ENCODE data around the gene DZANK1. TPM values are rescaled to one million over a fixed set of nuclear protein-coding genes. Genes with fewer than 3 reads are reported as not detected.

Gene DZANK1
- total RNA-seq, 1 experiment from 2014 or later = 7.3 TPM

- Histone ChIP-seq H3K79me2 (ENCODE audit: low read depth) (no peaks in the 10 kb centered on the region), H3K4me2 (no peak overlapping the region), H3K27me3 (ENCODE audit: insufficient read depth, low read depth) (no peaks in the 10 kb centered on the region), H3K4me3 (no peak overlapping the region), H3K4me1 (replicated peaks; ENCODE audit: insufficient read depth) (no peaks in the 10 kb centered on the region), H3K36me3 (ENCODE audit: low read depth) (no peaks in the 10 kb centered on the region), H3F3A (ENCODE audit: insufficient read depth, low read depth) (no peaks in the 10 kb centered on the region), H2AFZ (no peak overlapping the region), H3K27ac (no peak overlapping the region), H3K9me3 (ENCODE audit: insufficient read depth, low read depth) (no peaks in the 10 kb centered on the region), H3K9me2 (ENCODE audit: insufficient read depth) (no peaks in the 10 kb centered on the region), H4K20me1 (ENCODE audit: insufficient read depth) (no peaks in the 10 kb centered on the region)
- POLR2A ChIA-PET (ENCODE audit: unreplicated experiment) = no interaction called here
- no TSS peak for BruUV-seq (replicated peaks)
- DNase-seq = no peak
- CTCF ChIA-PET = no interaction called here
- intact Hi-C loops (cut with micrococcal nuclease; ENCODE audit: unreplicated experiment) = no loop called here
- TF ChIP-seq CTCF (conservative IDR thresholded peaks at IDR 0.05) (no peak), EZH2 (IDR thresholded peaks at IDR 0.05; ENCODE audit: low read depth) (no peak)
Measured at GRCh38 chr20:18431206-18431605, 35.6 kb downstream of the DZANK1 start.

GRCh38 chr20:18430172-18430826 is 36.5 kb downstream of the DZANK1 start:
- no peaks in the 10 kb centered on the region for H3K9me3 ChIP-seq (ENCODE audit: insufficient read depth, low read depth)
- ChIA-PET POLR2A (ENCODE audit: unreplicated experiment) (no interaction called here), CTCF (no interaction called here)
- H3K9me2 ChIP-seq (ENCODE audit: insufficient read depth) = no peaks in the 10 kb centered on the region
- no peak overlapping the region for H3K4me3 ChIP-seq
- H3K4me2 ChIP-seq = no peak overlapping the region
- H2AFZ ChIP-seq = no peak overlapping the region
- no TSS peak for BruUV-seq (replicated peaks)
- no peaks in the 10 kb centered on the region for H3K4me1 ChIP-seq (replicated peaks; ENCODE audit: insufficient read depth)
- no peaks in the 10 kb centered on the region for H4K20me1 ChIP-seq (ENCODE audit: insufficient read depth)
- no peak overlapping the region for H3K27ac ChIP-seq
- no peaks in the 10 kb centered on the region for H3F3A ChIP-seq (ENCODE audit: insufficient read depth, low read depth)
- H3K36me3 ChIP-seq (ENCODE audit: low read depth) = no peaks in the 10 kb centered on the region
- no peaks in the 10 kb centered on the region for H3K79me2 ChIP-seq (ENCODE audit: low read depth)
- TF ChIP-seq CTCF (conservative IDR thresholded peaks at IDR 0.05) = no peak
- no peak for TF ChIP-seq EZH2 (IDR thresholded peaks at IDR 0.05; ENCODE audit: low read depth)
- intact Hi-C loops (cut with micrococcal nuclease; ENCODE audit: unreplicated experiment) = no loop called here
- H3K27me3 ChIP-seq (ENCODE audit: insufficient read depth, low read depth) = no peaks in the 10 kb centered on the region
- DNase-seq = no peak

- Histone ChIP-seq H3K4me2 (no peak overlapping the region), H3F3A (ENCODE audit: insufficient read depth, low read depth) (no peaks in the 10 kb centered on the region), H3K27ac (no peak overlapping the region; the same call in 1 of the 2 replicates), H4K20me1 (ENCODE audit: insufficient read depth) (no peaks in the 10 kb centered on the region), H3K36me3 (ENCODE audit: low read depth) (no peaks in the 10 kb centered on the region), H3K9me3 (ENCODE audit: insufficient read depth, low read depth) (no peaks in the 10 kb centered on the region), H3K4me3 (no peak overlapping the region), H3K9me2 (ENCODE audit: insufficient read depth) (no peaks in the 10 kb centered on the region), H2AFZ (no peak overlapping the region), H3K79me2 (ENCODE audit: low read depth) (no peaks in the 10 kb centered on the region), H3K27me3 (ENCODE audit: insufficient read depth, low read depth) (no peaks in the 10 kb centered on the region), H3K4me1 (replicated peaks; ENCODE audit: insufficient read depth) (no peaks in the 10 kb centered on the region)
- no TSS peak for BruUV-seq (replicated peaks)
- DNase-seq = no peak
- intact Hi-C loops (cut with micrococcal nuclease; ENCODE audit: unreplicated experiment) = no loop called here
- no peak for TF ChIP-seq CTCF (conservative IDR thresholded peaks at IDR 0.05)
- TF ChIP-seq EZH2 (IDR thresholded peaks at IDR 0.05; ENCODE audit: low read depth) = no peak
- ChIA-PET CTCF (no interaction called here), POLR2A (ENCODE audit: unreplicated experiment) (no interaction called here)
Measured at GRCh38 chr20:18428490-18429173, 38.2 kb downstream of the DZANK1 start.

Data from PC-9 (cell line).